K562 (cell line): ENCODE measurements around the gene TENM3. TPM values are rescaled to one million over a fixed set of nuclear protein-coding genes. Genes with fewer than 3 reads are reported as not detected.

ENCODE experiments used
- ATAC-seq: fragments of 200-7000 bp; cut with Tn5 transposase; 3 replicates; pipeline ENCODE4 v1.9.1; 2020; ENCODE audit warnings: moderate library complexity
- BruUV-seq: library from RNA; stranded (reverse); fragments of 400-500 nt; replicated peaks from 2 replicates; lab custom pipeline; 2021; lab: Mats Ljungman, UMichigan
- CTCF ChIA-PET: fragments of 300-600 bp; formaldehyde crosslinking; extraction: SDS; loops from one replicate; lab custom pipeline; 2021; ENCODE audit warnings: low intra/inter-chr PET ratio; lab: Yijun Ruan, JAX
- POLR2A ChIA-PET: fragments of 300-600, 350-650 bp; sonication (Branson Sonifier 250); formaldehyde crosslinking; extraction: SDS; loops from one replicate; lab custom pipeline; 2021; ENCODE audit warnings: antibody characterized with exemption, inconsistent platforms; lab: Yijun Ruan, JAX
- DNase-seq, 4 experiments: peaks; one replicate each; pipeline versions ENCODE4 v3.0.0 to v3.0.0-alpha.2; 2011 to 2018; ENCODE audit warnings: low spot score in 3 of 4, mixed read lengths in 3 of 4; ENCODE audit errors: extremely low read depth in 1 of 4
- FAIRE-seq: peaks from 2 replicates; lab custom pipeline; 2011; peaks lifted over from hg19 to GRCh38; lab: Jason Lieb, UNC
- H2AFZ ChIP-seq: 2 replicates; pipeline ENCODE4 v1.6.0; 2011; ENCODE audit warnings: low read depth, low read length, control low read depth, inconsistent platforms
- H3K27ac ChIP-seq: fragments of 200-600 bp; 3 replicates; pipeline ENCODE4 v1.8.0; 2011; ENCODE audit warnings: low read depth, mild to moderate bottlenecking, control low read depth, inconsistent platforms, low read length, moderate library complexity, mixed read lengths; ENCODE audit errors: extremely low read depth
- H3K27me3 ChIP-seq, 2 experiments: fragments of 300-600 bp in 1 of 2; 2 replicates in 1 of 2; 3 replicates in 1 of 2; pipeline versions ENCODE4 v1.6.0 to v1.8.0; 2011; ENCODE audit warnings: inconsistent platforms in 2 of 2, low read length in 2 of 2, mild to moderate bottlenecking in 1 of 2, mixed read lengths in 1 of 2, moderate library complexity in 1 of 2; ENCODE audit not compliant: control insufficient read depth in 2 of 2, insufficient read depth in 2 of 2
- H3K36me3 ChIP-seq: fragments of 300-600 bp; 3 replicates; pipeline ENCODE4 v1.8.0; 2011; ENCODE audit warnings: mild to moderate bottlenecking, low read length, inconsistent platforms; ENCODE audit not compliant: control insufficient read depth, insufficient read depth
- H3K4me1 ChIP-seq, 2 experiments: fragments of 200-600 bp in 1 of 2; replicated peaks in 1 of 2; 2 replicates in 1 of 2; 3 replicates in 1 of 2; pipeline versions ENCODE4 v1.5.1 to v1.8.0; 2011; ENCODE audit warnings: inconsistent platforms in 2 of 2, low read length in 2 of 2, mild to moderate bottlenecking in 1 of 2, mixed read lengths in 1 of 2, moderate library complexity in 1 of 2; ENCODE audit not compliant: control insufficient read depth in 2 of 2, insufficient read depth in 2 of 2
- H3K4me2 ChIP-seq: 2 replicates; pipeline ENCODE4 v1.6.1; 2011; ENCODE audit warnings: low read length, control low read depth, inconsistent platforms, mixed read lengths; ENCODE audit not compliant: insufficient read depth
- H3K4me3 ChIP-seq: fragments of 200-600 bp; sonication (generic), shearing (Covaris generic); 2 replicates; pipeline ENCODE4 v1.5.1; 2016; ENCODE audit warnings: control low read depth, inconsistent platforms
- H3K79me2 ChIP-seq: fragments of 200-600 bp; 3 replicates; pipeline ENCODE4 v1.8.0; 2011; ENCODE audit warnings: low read length, inconsistent platforms; ENCODE audit not compliant: control insufficient read depth, insufficient read depth
- H3K9ac ChIP-seq, 2 experiments: 2 replicates each; pipeline versions ENCODE4 v1.6.0 to v1.6.1; 2011; ENCODE audit warnings: low read depth in 2 of 2, low read length in 2 of 2, control low read depth in 1 of 2, inconsistent platforms in 1 of 2, mild to moderate bottlenecking in 1 of 2, mixed read lengths in 1 of 2; ENCODE audit not compliant: insufficient read depth in 1 of 2
- H3K9me1 ChIP-seq: one replicate; pipeline ENCODE4 v1.6.0; 2011; ENCODE audit warnings: inconsistent platforms, mild to moderate bottlenecking, low read length, moderate library complexity; ENCODE audit not compliant: control insufficient read depth, insufficient read depth
- H3K9me3 ChIP-seq: replicated peaks from 2 replicates; pipeline ENCODE4 v1.5.1; 2011; ENCODE audit warnings: low read depth, low read length, inconsistent platforms; ENCODE audit not compliant: control insufficient read depth, insufficient read depth
- H4K20me1 ChIP-seq: replicated peaks from 2 replicates; pipeline ENCODE4 v1.6.1; 2011; ENCODE audit warnings: low read length, inconsistent platforms, mixed read lengths; ENCODE audit not compliant: control insufficient read depth, insufficient read depth
- ARID2 ChIP-seq: fragments of 450-650 bp; IDR thresholded peaks from 2 replicates; pipeline ENCODE4 v1.6.1; 2017; ENCODE audit warnings: antibody characterized with exemption, mild to moderate bottlenecking
- ATF7 ChIP-seq: fragments of 450-650 bp; IDR thresholded peaks from 2 replicates; pipeline ENCODE4 v1.7.1; 2014; ENCODE audit warnings: mild to moderate bottlenecking, moderate library complexity
- BCOR ChIP-seq: fragments of 450-650 bp; IDR thresholded peaks from 2 replicates; pipeline ENCODE4 v1.6.1; 2016
- BMI1 ChIP-seq: fragments of 150-350 bp; IDR thresholded peaks from 2 replicates; pipeline ENCODE4 v1.6.1; 2014; ENCODE audit warnings: low read length
- DPF2 ChIP-seq: fragments of 450-650 bp; IDR thresholded peaks from 2 replicates; pipeline ENCODE4 v1.6.1; 2016
- FUS ChIP-seq: fragments of 200-400 bp; formaldehyde crosslinking; optimal IDR thresholded peaks from 2 replicates; pipeline ENCODE3; 2017; ENCODE audit warnings: low read depth, low read length
- GTF2F1 ChIP-seq: IDR thresholded peaks from 2 replicates; pipeline ENCODE4 v1.6.1; 2011; ENCODE audit warnings: low read depth, low read length, improper control_type of control experiment
- HMGXB4 ChIP-seq: sonication (generic); formaldehyde crosslinking; IDR thresholded peaks from 2 replicates; pipeline ENCODE4 v1.8.1; 2023; ENCODE audit warnings: mild to moderate bottlenecking, missing genetic modification reagents
- HNRNPLL ChIP-seq: fragments of 200-400 bp; formaldehyde crosslinking; IDR thresholded peaks from 2 replicates; pipeline ENCODE4 v1.6.1; 2017; ENCODE audit warnings: low read length, low read depth, mild to moderate bottlenecking; ENCODE audit not compliant: poor library complexity, severe bottlenecking
- RHOXF2B ChIP-seq: fragments of 250-450 bp; sonication (Bioruptor Pico); conservative IDR thresholded peaks from 2 replicates; pipeline ENCODE4 v1.5.1; 2021
- SMAD3 ChIP-seq: fragments of 450-650 bp; formaldehyde crosslinking; conservative IDR thresholded peaks from 2 replicates; pipeline ENCODE4 v1.4.0; 2020; ENCODE audit warnings: mild to moderate bottlenecking
- SNIP1 ChIP-seq: fragments of 450-650 bp; IDR thresholded peaks from 2 replicates; pipeline ENCODE4 v1.7.1; 2017; ENCODE audit warnings: low read depth, mild to moderate bottlenecking
- STAT5A ChIP-seq: IDR thresholded peaks from 2 replicates; pipeline ENCODE4 v1.6.1; 2012; ENCODE audit warnings: low read length, inconsistent platforms, borderline replicate concordance
- ZNF197 ChIP-seq: fragments of 200-800 bp; sonication (Bioruptor generic); IDR thresholded peaks from 2 replicates; pipeline ENCODE4 v1.6.1; 2016; ENCODE audit warnings: low read depth, missing genetic modification characterization, missing compliant biosample characterization
- WGBS: fragments of 100-300 bp; shearing (Covaris generic); methylation state at CpG from one replicate; pipeline ENCODE4 v1.1.6; 2016; ENCODE audit warnings: low coverage, mixed read lengths; ENCODE audit not compliant: insufficient coverage; ENCODE audit errors: missing lambda C conversion rate; 5-methylcytosine and 5-hydroxymethylcytosine counted together
- in situ Hi-C: fragments of 300-500 bp; cut with MboI; formaldehyde crosslinking; loops from 4 replicates; pipeline ENCODE4 v1.15.0; 2018; ENCODE audit warnings: inconsistent platforms, mixed read lengths
- intact Hi-C: fragments of 100-400 bp; cut with micrococcal nuclease; formaldehyde crosslinking; loops from 2 replicates; pipeline ENCODE4 v1.14.2; 2022
- polyA plus RNA-seq, 8 experiments: library from polyadenylated mRNA; depleted of rRNA in 4 of 8; stranded (reverse) in 5 of 8; unstranded in 3 of 8; fragments of >200 nt; fragmentation: Nextera tagmentation in 2 of 8; fragmentation: Illumina TruSeq in 1 of 8; extraction: Ambion mirVana in 2 of 8; extraction: Trizol in 1 of 8; gene quantifications; 2 replicates each; pipeline versions ENCODE4 v1.2.1 to v1.2.3, GENCODE V29; 2011 to 2014; ENCODE audit warnings: inconsistent platforms in 1 of 8, missing spikeins in 1 of 8
- total RNA-seq, 7 experiments: library from RNA; depleted of rRNA in 6 of 7; stranded (reverse); fragments of >200 nt in 6 of 7; fragmentation: Illumina TruSeq in 2 of 7; extraction: Trizol in 2 of 7; gene quantifications; 2 replicates each; pipeline versions ENCODE4 v1.2.1 to v1.2.3, GENCODE V29; 2011 to 2021; ENCODE audit warnings: low replicate concordance in 1 of 7
- TF ChIP-seq, protein P1 (sequence below): sonication (generic); formaldehyde crosslinking; IDR thresholded peaks from 2 replicates; pipeline ENCODE4 v1.4.0; 2020; ENCODE audit warnings: mild to moderate bottlenecking, missing genetic modification reagents
- TF ChIP-seq, protein P2 (sequence below), 3 experiments: IDR thresholded peaks in 2 of 3; conservative IDR thresholded peaks in 1 of 3; 2 replicates each; pipeline ENCODE4 v1.5.1; 2011 to 2012; ENCODE audit warnings: low read length in 3 of 3, mild to moderate bottlenecking in 3 of 3, control low read depth in 2 of 3, improper control_type of control experiment in 1 of 3, inconsistent platforms in 1 of 3, low read depth in 1 of 3, mixed read lengths in 1 of 3, moderate library complexity in 1 of 3; ENCODE audit not compliant: insufficient read depth in 2 of 3

The TENM3 gene
- total and polyA plus RNA-seq, 9 of the 15 experiments (the other 6 are each of a cell fraction or from before 2014, with no cell fraction given) = 0.01 to 0.02 TPM; not detected in 7

- TF ChIP-seq, protein P1, sequence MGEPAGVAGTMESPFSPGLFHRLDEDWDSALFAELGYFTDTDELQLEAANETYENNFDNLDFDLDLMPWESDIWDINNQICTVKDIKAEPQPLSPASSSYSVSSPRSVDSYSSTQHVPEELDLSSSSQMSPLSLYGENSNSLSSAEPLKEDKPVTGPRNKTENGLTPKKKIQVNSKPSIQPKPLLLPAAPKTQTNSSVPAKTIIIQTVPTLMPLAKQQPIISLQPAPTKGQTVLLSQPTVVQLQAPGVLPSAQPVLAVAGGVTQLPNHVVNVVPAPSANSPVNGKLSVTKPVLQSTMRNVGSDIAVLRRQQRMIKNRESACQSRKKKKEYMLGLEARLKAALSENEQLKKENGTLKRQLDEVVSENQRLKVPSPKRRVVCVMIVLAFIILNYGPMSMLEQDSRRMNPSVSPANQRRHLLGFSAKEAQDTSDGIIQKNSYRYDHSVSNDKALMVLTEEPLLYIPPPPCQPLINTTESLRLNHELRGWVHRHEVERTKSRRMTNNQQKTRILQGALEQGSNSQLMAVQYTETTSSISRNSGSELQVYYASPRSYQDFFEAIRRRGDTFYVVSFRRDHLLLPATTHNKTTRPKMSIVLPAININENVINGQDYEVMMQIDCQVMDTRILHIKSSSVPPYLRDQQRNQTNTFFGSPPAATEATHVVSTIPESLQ (CRISPR knock-in tag) = no peak
Observed at GRCh38 chr4:182267048-182267447, 23.8 kb downstream of the TENM3 start (continued).

- intact Hi-C loops = no loop called here
- no TSS peak for BruUV-seq
- CTCF ChIA-PET = no interaction called here
- no peak for DNase-seq
- 3% methylated on average over 3 of the region's 3 CpGs for WGBS
- H3K4me3 ChIP-seq = no peak overlapping the region
- no peaks in the 10 kb centered on the region for H3K9me3 ChIP-seq
- H3K9me1 ChIP-seq = no peaks in the 10 kb centered on the region
- TF ChIP-seq BCOR (no peak), STAT5A (no peak), HNRNPLL (no peak), BMI1 (no peak), SNIP1 (no peak), HMGXB4 (CRISPR knock-in tag) (no peak), SMAD3 (no peak), FUS (no peak), RHOXF2B (CRISPR knock-in tag) (no peak), ARID2 (no peak), GTF2F1 (no peak), ZNF197 (CRISPR knock-in tag) (no peak), DPF2 (no peak), ATF7 (no peak)
- TF ChIP-seq, protein P2, sequence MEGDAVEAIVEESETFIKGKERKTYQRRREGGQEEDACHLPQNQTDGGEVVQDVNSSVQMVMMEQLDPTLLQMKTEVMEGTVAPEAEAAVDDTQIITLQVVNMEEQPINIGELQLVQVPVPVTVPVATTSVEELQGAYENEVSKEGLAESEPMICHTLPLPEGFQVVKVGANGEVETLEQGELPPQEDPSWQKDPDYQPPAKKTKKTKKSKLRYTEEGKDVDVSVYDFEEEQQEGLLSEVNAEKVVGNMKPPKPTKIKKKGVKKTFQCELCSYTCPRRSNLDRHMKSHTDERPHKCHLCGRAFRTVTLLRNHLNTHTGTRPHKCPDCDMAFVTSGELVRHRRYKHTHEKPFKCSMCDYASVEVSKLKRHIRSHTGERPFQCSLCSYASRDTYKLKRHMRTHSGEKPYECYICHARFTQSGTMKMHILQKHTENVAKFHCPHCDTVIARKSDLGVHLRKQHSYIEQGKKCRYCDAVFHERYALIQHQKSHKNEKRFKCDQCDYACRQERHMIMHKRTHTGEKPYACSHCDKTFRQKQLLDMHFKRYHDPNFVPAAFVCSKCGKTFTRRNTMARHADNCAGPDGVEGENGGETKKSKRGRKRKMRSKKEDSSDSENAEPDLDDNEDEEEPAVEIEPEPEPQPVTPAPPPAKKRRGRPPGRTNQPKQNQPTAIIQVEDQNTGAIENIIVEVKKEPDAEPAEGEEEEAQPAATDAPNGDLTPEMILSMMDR (IDR thresholded peaks at IDR 0.05 in 2 of 3, conservative IDR thresholded peaks at IDR 0.05 in 1 of 3; ENCODE audit: insufficient read depth in 2 of 3, low read depth in 1 of 3, low read length in 3 of 3) = no peak
- TF ChIP-seq, all 486 proteins: peak for 0
- Histone ChIP-seq H4K20me1 (no peaks in the 10 kb centered on the region), H3K36me3 (no peaks in the 10 kb centered on the region), H3K79me2 (no peaks in the 10 kb centered on the region), H3K9ac (no peak overlapping the region), H3K4me2 (no peak overlapping the region), H2AFZ (no peak overlapping the region), H3K4me1 (no peaks in the 10 kb centered on the region), H3K27me3 (no peaks in the 10 kb centered on the region), H3K27ac (no peak overlapping the region)
- ATAC-seq = no peak
- no peak for FAIRE-seq
- in situ Hi-C loops = no loop called here
- POLR2A ChIA-PET = no interaction called here
Observed at GRCh38 chr4:182268966-182269365, 25.8 kb downstream of the TENM3 start.
